ENCODE data around the gene FBP1.
A peak's percentile ranks its signal among the peaks of the same experiment; 100 is the strongest.

FBP1 gene

GRCh38 chr9:94639061-94639998 lies at the start of gene FBP1:
Gene FBP1 (minus strand): TSS chr9:94639518. CDS start chr9:94639310, 208 bp downstream.
- no peak within 1 kb of the TSS for H3K27ac ChIP-seq (ENCODE audit: low read length)
- H3K4me1 ChIP-seq (ENCODE audit: control insufficient read depth, insufficient read depth, low read length): peaks cover 6% of the 10 kb centered on the region
- no peaks in the 10 kb centered on the region for H3K36me3 ChIP-seq (ENCODE audit: control insufficient read depth in 2 of 2, insufficient read depth in 2 of 2, low read length in 2 of 2)
- H3K4me3 ChIP-seq (ENCODE audit: low read length in 2 of 2): peak within 1 kb of the TSS; percentile 54 to 73
- H3K27me3 ChIP-seq (ENCODE audit: control insufficient read depth in 1 of 2, insufficient read depth in 2 of 2, low read length in 2 of 2): peaks cover 14 to 16% of the 10 kb centered on the region in 2 donors
- H3K9me3 ChIP-seq (ENCODE audit: control insufficient read depth in 2 of 2, low read length in 2 of 2): no peaks in the 10 kb centered on the region
- peak within 1 kb of the TSS in 1 of 2 donors; percentile 33 for H3K9ac ChIP-seq (ENCODE audit: low read length in 2 of 2)

- H3K4me3 ChIP-seq (ENCODE audit: low read length in 2 of 2): no peak overlapping the region
- H3K27me3 ChIP-seq (ENCODE audit: control insufficient read depth in 1 of 2, insufficient read depth in 2 of 2, low read length in 2 of 2): no peaks in the 10 kb centered on the region
- H3K4me1 ChIP-seq (ENCODE audit: control insufficient read depth, insufficient read depth, low read length): peaks cover 3% of the 10 kb centered on the region
- H3K9ac ChIP-seq (ENCODE audit: low read length in 2 of 2): no peak overlapping the region
- H3K9me3 ChIP-seq (ENCODE audit: control insufficient read depth in 2 of 2, low read length in 2 of 2): no peaks in the 10 kb centered on the region
- H3K27ac ChIP-seq (ENCODE audit: low read length): no peak overlapping the region
- no peaks in the 10 kb centered on the region for H3K36me3 ChIP-seq (ENCODE audit: control insufficient read depth in 2 of 2, insufficient read depth in 2 of 2, low read length in 2 of 2)
These were observed 48.1 kb upstream of the FBP1 start for GRCh38 chr9:94687451-94687850.

- Histone ChIP-seq H3K9me3 (ENCODE audit: control insufficient read depth in 2 of 2, low read length in 2 of 2) (no peaks in the 10 kb centered on the region), H3K9ac (ENCODE audit: low read length in 2 of 2) (no peak overlapping the region), H3K4me1 (ENCODE audit: control insufficient read depth, insufficient read depth, low read length) (no peaks in the 10 kb centered on the region), H3K27me3 (ENCODE audit: control insufficient read depth in 1 of 2, insufficient read depth in 2 of 2, low read length in 2 of 2) (no peaks in the 10 kb centered on the region), H3K36me3 (ENCODE audit: control insufficient read depth in 2 of 2, insufficient read depth in 2 of 2, low read length in 2 of 2) (no peaks in the 10 kb centered on the region), H3K27ac (ENCODE audit: low read length) (no peak overlapping the region), H3K4me3 (ENCODE audit: low read length in 2 of 2) (no peak overlapping the region)
These were observed 46.0 kb upstream of the FBP1 start for GRCh38 chr9:94685359-94685758.

- Histone ChIP-seq H3K27ac (ENCODE audit: low read length) (no peak overlapping the region), H3K27me3 (ENCODE audit: control insufficient read depth in 1 of 2, insufficient read depth in 2 of 2, low read length in 2 of 2) (no peaks in the 10 kb centered on the region), H3K9me3 (ENCODE audit: control insufficient read depth in 2 of 2, low read length in 2 of 2) (no peaks in the 10 kb centered on the region), H3K36me3 (ENCODE audit: control insufficient read depth in 2 of 2, insufficient read depth in 2 of 2, low read length in 2 of 2) (no peaks in the 10 kb centered on the region), H3K4me3 (ENCODE audit: low read length in 2 of 2) (no peak overlapping the region), H3K9ac (ENCODE audit: low read length in 2 of 2) (peak overlapping the region; percentile 24 to 58), H3K4me1 (ENCODE audit: control insufficient read depth, insufficient read depth, low read length) (no peaks in the 10 kb centered on the region)
These were observed 42.2 kb upstream of the FBP1 start for GRCh38 chr9:94681508-94681907.

- Histone ChIP-seq H3K4me1 (ENCODE audit: control insufficient read depth, insufficient read depth, low read length) (no peaks in the 10 kb centered on the region), H3K9me3 (ENCODE audit: control insufficient read depth in 2 of 2, low read length in 2 of 2) (no peaks in the 10 kb centered on the region), H3K27ac (ENCODE audit: low read length) (no peak overlapping the region), H3K4me3 (ENCODE audit: low read length in 2 of 2) (no peak overlapping the region), H3K9ac (ENCODE audit: low read length in 2 of 2) (no peak overlapping the region), H3K36me3 (ENCODE audit: control insufficient read depth in 2 of 2, insufficient read depth in 2 of 2, low read length in 2 of 2) (no peaks in the 10 kb centered on the region), H3K27me3 (ENCODE audit: control insufficient read depth in 1 of 2, insufficient read depth in 2 of 2, low read length in 2 of 2) (no peaks in the 10 kb centered on the region)
These were observed 41.3 kb upstream of the FBP1 start for GRCh38 chr9:94680621-94681020.

- no peaks in the 10 kb centered on the region for H3K27me3 ChIP-seq (ENCODE audit: control insufficient read depth in 1 of 2, insufficient read depth in 2 of 2, low read length in 2 of 2)
- no peaks in the 10 kb centered on the region for H3K36me3 ChIP-seq (ENCODE audit: control insufficient read depth in 2 of 2, insufficient read depth in 2 of 2, low read length in 2 of 2)
- no peak overlapping the region for H3K9ac ChIP-seq (ENCODE audit: low read length in 2 of 2)
- H3K27ac ChIP-seq (ENCODE audit: low read length): no peak overlapping the region
- no peaks in the 10 kb centered on the region for H3K9me3 ChIP-seq (ENCODE audit: control insufficient read depth in 2 of 2, low read length in 2 of 2)
- no peak overlapping the region for H3K4me3 ChIP-seq (ENCODE audit: low read length in 2 of 2)
- H3K4me1 ChIP-seq (ENCODE audit: control insufficient read depth, insufficient read depth, low read length): no peaks in the 10 kb centered on the region
These were observed 40.7 kb upstream of the FBP1 start for GRCh38 chr9:94680020-94680419.

GRCh38 chr9:94679587-94679986 lies 40.3 kb upstream of the FBP1 start:
- Histone ChIP-seq H3K36me3 (ENCODE audit: control insufficient read depth in 2 of 2, insufficient read depth in 2 of 2, low read length in 2 of 2) (no peaks in the 10 kb centered on the region), H3K9me3 (ENCODE audit: control insufficient read depth in 2 of 2, low read length in 2 of 2) (no peaks in the 10 kb centered on the region), H3K27ac (ENCODE audit: low read length) (no peak overlapping the region), H3K4me1 (ENCODE audit: control insufficient read depth, insufficient read depth, low read length) (no peaks in the 10 kb centered on the region), H3K4me3 (ENCODE audit: low read length in 2 of 2) (no peak overlapping the region), H3K9ac (ENCODE audit: low read length in 2 of 2) (no peak overlapping the region), H3K27me3 (ENCODE audit: control insufficient read depth in 1 of 2, insufficient read depth in 2 of 2, low read length in 2 of 2) (no peaks in the 10 kb centered on the region)

- H3K27ac ChIP-seq (ENCODE audit: low read length): no peak overlapping the region
- no peaks in the 10 kb centered on the region for H3K4me1 ChIP-seq (ENCODE audit: control insufficient read depth, insufficient read depth, low read length)
- H3K9ac ChIP-seq (ENCODE audit: low read length in 2 of 2): no peak overlapping the region
- H3K9me3 ChIP-seq (ENCODE audit: control insufficient read depth in 2 of 2, low read length in 2 of 2): no peaks in the 10 kb centered on the region
- H3K4me3 ChIP-seq (ENCODE audit: low read length in 2 of 2): no peak overlapping the region
- H3K36me3 ChIP-seq (ENCODE audit: control insufficient read depth in 2 of 2, insufficient read depth in 2 of 2, low read length in 2 of 2): no peaks in the 10 kb centered on the region
- H3K27me3 ChIP-seq (ENCODE audit: control insufficient read depth in 1 of 2, insufficient read depth in 2 of 2, low read length in 2 of 2): no peaks in the 10 kb centered on the region
These were observed 38.6 kb upstream of the FBP1 start for GRCh38 chr9:94677929-94678328.

- Histone ChIP-seq H3K9ac (ENCODE audit: low read length in 2 of 2) (no peak overlapping the region), H3K4me1 (ENCODE audit: control insufficient read depth, insufficient read depth, low read length) (no peaks in the 10 kb centered on the region), H3K36me3 (ENCODE audit: control insufficient read depth in 2 of 2, insufficient read depth in 2 of 2, low read length in 2 of 2) (no peaks in the 10 kb centered on the region), H3K9me3 (ENCODE audit: control insufficient read depth in 2 of 2, low read length in 2 of 2) (no peaks in the 10 kb centered on the region), H3K27ac (ENCODE audit: low read length) (no peak overlapping the region), H3K4me3 (ENCODE audit: low read length in 2 of 2) (no peak overlapping the region), H3K27me3 (ENCODE audit: control insufficient read depth in 1 of 2, insufficient read depth in 2 of 2, low read length in 2 of 2) (no peaks in the 10 kb centered on the region)
These were observed 37.3 kb upstream of the FBP1 start for GRCh38 chr9:94676446-94677131.

GRCh38 chr9:94675008-94675881 lies 35.9 kb upstream of the FBP1 start:
- no peak overlapping the region for H3K9ac ChIP-seq (ENCODE audit: low read length in 2 of 2)
- no peaks in the 10 kb centered on the region for H3K4me1 ChIP-seq (ENCODE audit: control insufficient read depth, insufficient read depth, low read length)
- no peaks in the 10 kb centered on the region for H3K27me3 ChIP-seq (ENCODE audit: control insufficient read depth in 1 of 2, insufficient read depth in 2 of 2, low read length in 2 of 2)
- no peak overlapping the region for H3K4me3 ChIP-seq (ENCODE audit: low read length in 2 of 2)
- H3K36me3 ChIP-seq (ENCODE audit: control insufficient read depth in 2 of 2, insufficient read depth in 2 of 2, low read length in 2 of 2): no peaks in the 10 kb centered on the region
- no peak overlapping the region for H3K27ac ChIP-seq (ENCODE audit: low read length)
- no peaks in the 10 kb centered on the region for H3K9me3 ChIP-seq (ENCODE audit: control insufficient read depth in 2 of 2, low read length in 2 of 2)
